Measurements from ENCODE around the gene DYRK3. TPM values are rescaled to one million over a fixed set of nuclear protein-coding genes. Genes with fewer than 3 reads are reported as not detected.

The DYRK3 gene
- total and polyA plus RNA-seq, 9 of the 15 experiments (the other 6 are each of a cell fraction or from before 2014, with no cell fraction given) = 4.5 to 33.7 (median 25.7) TPM

DNA sequence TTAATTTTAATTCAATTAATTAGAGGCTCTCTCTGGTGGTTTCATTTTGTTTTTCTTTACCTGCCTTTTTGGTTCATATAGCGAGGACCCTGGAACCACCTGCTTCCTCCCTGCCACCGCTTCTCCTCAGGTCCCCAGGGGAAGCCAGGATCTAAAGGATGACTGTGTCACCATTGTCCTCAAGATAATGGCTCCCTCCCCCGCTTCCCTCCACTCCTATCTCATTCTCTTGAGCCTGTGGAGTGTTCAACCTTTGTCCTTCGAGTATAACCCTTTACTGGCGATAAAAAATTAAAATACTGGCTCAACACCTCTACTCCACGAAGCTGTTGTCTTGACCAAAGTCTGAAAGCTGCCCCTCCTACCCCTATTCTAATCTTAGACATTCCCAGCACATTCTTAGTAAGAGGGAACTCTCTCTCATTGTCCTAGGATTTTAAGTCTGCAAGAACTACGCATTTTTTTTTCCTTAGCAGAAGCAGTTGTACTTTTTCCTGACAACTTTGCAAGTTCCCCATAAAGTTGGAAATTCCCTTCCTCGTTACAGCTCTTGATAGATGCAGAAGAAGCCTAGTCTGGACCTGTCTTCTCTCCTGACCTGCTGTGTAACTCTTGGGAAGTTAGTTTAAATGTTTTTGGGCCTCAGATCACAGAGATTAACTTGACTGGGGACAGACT, 36.8 kb downstream of the DYRK3 start (continued):
- TF ChIP-seq, protein P1, sequence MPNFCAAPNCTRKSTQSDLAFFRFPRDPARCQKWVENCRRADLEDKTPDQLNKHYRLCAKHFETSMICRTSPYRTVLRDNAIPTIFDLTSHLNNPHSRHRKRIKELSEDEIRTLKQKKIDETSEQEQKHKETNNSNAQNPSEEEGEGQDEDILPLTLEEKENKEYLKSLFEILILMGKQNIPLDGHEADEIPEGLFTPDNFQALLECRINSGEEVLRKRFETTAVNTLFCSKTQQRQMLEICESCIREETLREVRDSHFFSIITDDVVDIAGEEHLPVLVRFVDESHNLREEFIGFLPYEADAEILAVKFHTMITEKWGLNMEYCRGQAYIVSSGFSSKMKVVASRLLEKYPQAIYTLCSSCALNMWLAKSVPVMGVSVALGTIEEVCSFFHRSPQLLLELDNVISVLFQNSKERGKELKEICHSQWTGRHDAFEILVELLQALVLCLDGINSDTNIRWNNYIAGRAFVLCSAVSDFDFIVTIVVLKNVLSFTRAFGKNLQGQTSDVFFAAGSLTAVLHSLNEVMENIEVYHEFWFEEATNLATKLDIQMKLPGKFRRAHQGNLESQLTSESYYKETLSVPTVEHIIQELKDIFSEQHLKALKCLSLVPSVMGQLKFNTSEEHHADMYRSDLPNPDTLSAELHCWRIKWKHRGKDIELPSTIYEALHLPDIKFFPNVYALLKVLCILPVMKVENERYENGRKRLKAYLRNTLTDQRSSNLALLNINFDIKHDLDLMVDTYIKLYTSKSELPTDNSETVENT (CRISPR knock-in tag; IDR thresholded peaks at IDR 0.05) = no peak
- TF ChIP-seq ZNF57 (CRISPR knock-in tag; IDR thresholded peaks at IDR 0.05) (no peak), TEAD4 (IDR thresholded peaks at IDR 0.05; ENCODE audit: low read length) (peak; percentile 82), TEAD4 (CRISPR knock-in tag; IDR thresholded peaks at IDR 0.05; ENCODE audit: borderline replicate concordance) (no peak), RCOR1 (IDR thresholded peaks at IDR 0.05; ENCODE audit: borderline replicate concordance in 1 of 2, low read depth in 2 of 2, low read length in 2 of 2) (peak in 1 of 2 experiments; percentile 94; a peak in 3 of 4 replicates), ZNF354B (CRISPR knock-in tag; IDR thresholded peaks at IDR 0.05) (no peak), RNF2 (IDR thresholded peaks at IDR 0.05) (peak; percentile 55; the same call in 1 of the 2 replicates), ZBTB7A (IDR thresholded peaks at IDR 0.05; ENCODE audit: borderline replicate concordance, control insufficient read depth, low read depth, low read length) (no peak), WHSC1 (IDR thresholded peaks at IDR 0.05; ENCODE audit: low read length) (no peak), ZNF551 (CRISPR knock-in tag; IDR thresholded peaks at IDR 0.05) (no peak), ZNF324 (CRISPR knock-in tag; IDR thresholded peaks at IDR 0.05) (no peak), SAFB2 (IDR thresholded peaks at IDR 0.05; ENCODE audit: borderline replicate concordance, low read depth, low read length, severe bottlenecking) (no peak), ETV5 (CRISPR knock-in tag; IDR thresholded peaks at IDR 0.05; ENCODE audit: low read depth) (no peak), DACH1 (IDR thresholded peaks at IDR 0.05; ENCODE audit: partially characterized antibody) (no peak), ELF1 (tag; IDR thresholded peaks at IDR 0.05) (no peak), KLF1 (tag; IDR thresholded peaks at IDR 0.05) (0 out of 2 replicates have a peak, but pooled peaks have one; percentile 22), FOSL1 (tag; conservative IDR thresholded peaks at IDR 0.05) (peak; percentile 81)
- TF ChIP-seq, protein P2, sequence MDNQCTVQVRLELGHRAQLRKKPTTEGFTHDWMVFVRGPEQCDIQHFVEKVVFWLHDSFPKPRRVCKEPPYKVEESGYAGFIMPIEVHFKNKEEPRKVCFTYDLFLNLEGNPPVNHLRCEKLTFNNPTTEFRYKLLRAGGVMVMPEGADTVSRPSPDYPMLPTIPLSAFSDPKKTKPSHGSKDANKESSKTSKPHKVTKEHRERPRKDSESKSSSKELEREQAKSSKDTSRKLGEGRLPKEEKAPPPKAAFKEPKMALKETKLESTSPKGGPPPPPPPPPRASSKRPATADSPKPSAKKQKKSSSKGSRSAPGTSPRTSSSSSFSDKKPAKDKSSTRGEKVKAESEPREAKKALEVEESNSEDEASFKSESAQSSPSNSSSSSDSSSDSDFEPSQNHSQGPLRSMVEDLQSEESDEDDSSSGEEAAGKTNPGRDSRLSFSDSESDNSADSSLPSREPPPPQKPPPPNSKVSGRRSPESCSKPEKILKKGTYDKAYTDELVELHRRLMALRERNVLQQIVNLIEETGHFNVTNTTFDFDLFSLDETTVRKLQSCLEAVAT (IDR thresholded peaks at IDR 0.05) = 0 out of 4 replicates have a peak, but pooled peaks of 1 of the 2 experiments have one; percentile 22
- TF ChIP-seq, protein P3, sequence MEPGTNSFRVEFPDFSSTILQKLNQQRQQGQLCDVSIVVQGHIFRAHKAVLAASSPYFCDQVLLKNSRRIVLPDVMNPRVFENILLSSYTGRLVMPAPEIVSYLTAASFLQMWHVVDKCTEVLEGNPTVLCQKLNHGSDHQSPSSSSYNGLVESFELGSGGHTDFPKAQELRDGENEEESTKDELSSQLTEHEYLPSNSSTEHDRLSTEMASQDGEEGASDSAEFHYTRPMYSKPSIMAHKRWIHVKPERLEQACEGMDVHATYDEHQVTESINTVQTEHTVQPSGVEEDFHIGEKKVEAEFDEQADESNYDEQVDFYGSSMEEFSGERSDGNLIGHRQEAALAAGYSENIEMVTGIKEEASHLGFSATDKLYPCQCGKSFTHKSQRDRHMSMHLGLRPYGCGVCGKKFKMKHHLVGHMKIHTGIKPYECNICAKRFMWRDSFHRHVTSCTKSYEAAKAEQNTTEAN (CRISPR knock-in tag; IDR thresholded peaks at IDR 0.05) = 0 out of 2 replicates have a peak, but pooled peaks have one; percentile 53
- TF ChIP-seq, protein P4, sequence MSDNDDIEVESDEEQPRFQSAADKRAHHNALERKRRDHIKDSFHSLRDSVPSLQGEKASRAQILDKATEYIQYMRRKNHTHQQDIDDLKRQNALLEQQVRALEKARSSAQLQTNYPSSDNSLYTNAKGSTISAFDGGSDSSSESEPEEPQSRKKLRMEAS (CRISPR knock-in tag; IDR thresholded peaks at IDR 0.05) = no peak
- TF ChIP-seq, protein P5, sequence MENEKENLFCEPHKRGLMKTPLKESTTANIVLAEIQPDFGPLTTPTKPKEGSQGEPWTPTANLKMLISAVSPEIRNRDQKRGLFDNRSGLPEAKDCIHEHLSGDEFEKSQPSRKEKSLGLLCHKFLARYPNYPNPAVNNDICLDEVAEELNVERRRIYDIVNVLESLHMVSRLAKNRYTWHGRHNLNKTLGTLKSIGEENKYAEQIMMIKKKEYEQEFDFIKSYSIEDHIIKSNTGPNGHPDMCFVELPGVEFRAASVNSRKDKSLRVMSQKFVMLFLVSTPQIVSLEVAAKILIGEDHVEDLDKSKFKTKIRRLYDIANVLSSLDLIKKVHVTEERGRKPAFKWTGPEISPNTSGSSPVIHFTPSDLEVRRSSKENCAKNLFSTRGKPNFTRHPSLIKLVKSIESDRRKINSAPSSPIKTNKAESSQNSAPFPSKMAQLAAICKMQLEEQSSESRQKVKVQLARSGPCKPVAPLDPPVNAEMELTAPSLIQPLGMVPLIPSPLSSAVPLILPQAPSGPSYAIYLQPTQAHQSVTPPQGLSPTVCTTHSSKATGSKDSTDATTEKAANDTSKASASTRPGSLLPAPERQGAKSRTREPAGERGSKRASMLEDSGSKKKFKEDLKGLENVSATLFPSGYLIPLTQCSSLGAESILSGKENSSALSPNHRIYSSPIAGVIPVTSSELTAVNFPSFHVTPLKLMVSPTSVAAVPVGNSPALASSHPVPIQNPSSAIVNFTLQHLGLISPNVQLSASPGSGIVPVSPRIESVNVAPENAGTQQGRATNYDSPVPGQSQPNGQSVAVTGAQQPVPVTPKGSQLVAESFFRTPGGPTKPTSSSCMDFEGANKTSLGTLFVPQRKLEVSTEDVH (IDR thresholded peaks at IDR 0.05; ENCODE audit: low read depth, partially characterized antibody) = no peak
